K562 treated with DMSO at 1 percent for 12 hours (cell line): ENCODE results near the gene CCNC. TPM values are rescaled to one million over a fixed set of nuclear protein-coding genes. Genes with fewer than 3 reads are reported as not detected.

Source experiments
- total RNA-seq: library from RNA; unstranded; fragments of 300-600 nt; gene quantifications from 2 replicates; pipeline ENCODE4 v1.2.3, GENCODE V29; 2022; ENCODE audit not compliant: insufficient read depth

Gene CCNC
- total RNA-seq, result 25.9 and 63.9 TPM in 2 replicates

DNA sequence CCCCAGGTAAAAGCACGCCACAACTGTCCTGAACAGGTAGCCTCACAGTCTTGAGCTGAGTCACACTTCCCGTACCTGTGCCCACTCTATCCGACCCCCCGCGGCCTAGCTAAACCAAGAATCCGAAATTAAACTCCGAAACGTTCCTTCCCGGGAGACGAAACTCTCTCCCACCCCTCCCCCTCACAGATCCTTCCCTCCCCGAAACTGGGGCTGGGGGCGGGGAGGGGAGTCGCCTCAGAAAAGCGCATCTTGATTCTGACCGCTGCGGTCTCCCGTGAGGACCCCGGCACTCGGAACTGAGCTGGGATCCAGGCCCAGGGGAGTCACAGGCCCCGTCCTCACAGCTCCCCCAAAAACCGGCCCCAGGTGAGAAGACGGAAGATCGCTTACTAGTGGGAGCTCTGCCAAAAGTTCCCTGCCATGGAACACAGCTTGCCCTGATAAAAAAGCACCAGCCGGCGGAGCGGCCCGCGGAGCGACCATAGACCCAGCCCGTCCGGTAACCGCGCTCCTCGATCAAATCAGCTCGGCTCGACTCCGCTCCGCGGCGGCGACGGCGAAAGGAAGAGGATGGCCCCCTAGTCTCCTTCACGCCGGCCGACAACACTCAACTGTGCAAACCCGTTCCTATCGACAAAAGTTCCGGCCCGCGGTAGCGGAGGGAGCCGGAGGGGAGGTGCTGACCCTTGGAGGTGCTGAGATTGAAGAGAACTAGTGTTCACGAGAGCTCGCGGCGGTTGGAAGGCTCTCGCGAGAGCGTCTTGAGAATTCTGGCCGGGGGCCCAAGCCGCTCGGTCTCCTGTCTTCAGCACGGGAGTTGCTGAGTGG, at the start of gene CCNC:
Gene CCNC, minus strand, starts transcription at position 558 of the 831 bp plus-strand sequence. Its CDS starts 133 bp downstream, at position 425.

GRCh38 chr6:99606656-99607415, 38.4 kb upstream of the CCNC start, which contains the start of gene PRDM13:
PRDM13 (plus strand) TSS chr6:99606833; CDS start chr6:99607035, 202 bp downstream.

Other genes with a start within 250 kb of the CCNC start
- gene FAXC, start 219.0 kb downstream of the CCNC start, total RNA-seq, result not detected in 2 replicates
- 8.6 and 15.8 TPM in 2 replicates for gene COQ3, start 174.5 kb downstream of the CCNC start, total RNA-seq
- 36.8 and 114 TPM in 2 replicates for gene PNISR, start 143.4 kb downstream of the CCNC start, total RNA-seq
- gene USP45, start 53.2 kb downstream of the CCNC start, total RNA-seq, result 4.3 and 17.8 TPM in 2 replicates
- gene PRDM13, start 38.2 kb upstream of the CCNC start, total RNA-seq, result not detected in 2 replicates